ENCODE measurements around the gene DENND10.
A peak's percentile ranks its signal among the peaks of the same experiment; 100 is the strongest.

Gene DENND10

GRCh38 chr10:119153661-119154060, 49.7 kb downstream of the DENND10 start:
- Histone ChIP-seq H3K4me3 (ENCODE audit: low read depth, low read length) (no peak overlapping the region), H3K4me1 (no peaks in the 10 kb centered on the region), H3K36me3 (ENCODE audit: control insufficient read depth, insufficient read depth, low read length) (no peaks in the 10 kb centered on the region), H3K79me2 (no peaks in the 10 kb centered on the region), H2AFZ (no peak overlapping the region), H3K27me3 (ENCODE audit: control insufficient read depth, insufficient read depth, low read length) (no peaks in the 10 kb centered on the region), H3K9me3 (ENCODE audit: control insufficient read depth, low read length) (no peaks in the 10 kb centered on the region), H3K9ac (no peak overlapping the region), H3K4me2 (ENCODE audit: low read length) (no peak overlapping the region), H3K27ac (no peak overlapping the region)
- no peak for TF ChIP-seq CTCF (IDR thresholded peaks at IDR 0.05)

- Histone ChIP-seq H3K27ac (no peak overlapping the region), H2AFZ (no peak overlapping the region), H3K36me3 (ENCODE audit: control insufficient read depth, insufficient read depth, low read length) (no peaks in the 10 kb centered on the region), H3K79me2 (no peaks in the 10 kb centered on the region), H3K4me2 (ENCODE audit: low read length) (no peak overlapping the region), H3K9ac (no peak overlapping the region), H3K4me3 (ENCODE audit: low read depth, low read length) (no peak overlapping the region), H3K27me3 (ENCODE audit: control insufficient read depth, insufficient read depth, low read length) (no peaks in the 10 kb centered on the region), H3K9me3 (ENCODE audit: control insufficient read depth, low read length) (no peaks in the 10 kb centered on the region), H3K4me1 (peaks cover under 1% of the 10 kb centered on the region)
- TF ChIP-seq CTCF (IDR thresholded peaks at IDR 0.05) = no peak
Measured at GRCh38 chr10:119159332-119159731, 55.4 kb downstream of the DENND10 start.

GRCh38 chr10:119161680-119162451, 58.0 kb downstream of the DENND10 start:
- TF ChIP-seq CTCF (IDR thresholded peaks at IDR 0.05) = no peak
- Histone ChIP-seq H3K4me1 (peaks cover 5% of the 10 kb centered on the region), H3K27ac (no peak overlapping the region), H3K4me3 (ENCODE audit: low read depth, low read length) (no peak overlapping the region), H3K79me2 (no peaks in the 10 kb centered on the region), H3K4me2 (ENCODE audit: low read length) (peak overlapping the region; percentile 57), H3K9ac (no peak overlapping the region), H3K9me3 (ENCODE audit: control insufficient read depth, low read length) (no peaks in the 10 kb centered on the region), H2AFZ (no peak overlapping the region), H3K36me3 (ENCODE audit: control insufficient read depth, insufficient read depth, low read length) (no peaks in the 10 kb centered on the region), H3K27me3 (ENCODE audit: control insufficient read depth, insufficient read depth, low read length) (no peaks in the 10 kb centered on the region)

- no peak overlapping the region for H3K4me3 ChIP-seq (ENCODE audit: low read depth, low read length)
- H2AFZ ChIP-seq = no peak overlapping the region
- no peaks in the 10 kb centered on the region for H3K27me3 ChIP-seq (ENCODE audit: control insufficient read depth, insufficient read depth, low read length)
- H3K4me1 ChIP-seq = peaks cover 5% of the 10 kb centered on the region
- no peaks in the 10 kb centered on the region for H3K9me3 ChIP-seq (ENCODE audit: control insufficient read depth, low read length)
- H3K9ac ChIP-seq = no peak overlapping the region
- TF ChIP-seq CTCF (IDR thresholded peaks at IDR 0.05) = no peak
- no peaks in the 10 kb centered on the region for H3K36me3 ChIP-seq (ENCODE audit: control insufficient read depth, insufficient read depth, low read length)
- H3K4me2 ChIP-seq (ENCODE audit: low read length) = peak overlapping the region; percentile 4
- H3K79me2 ChIP-seq = no peaks in the 10 kb centered on the region
- no peak overlapping the region for H3K27ac ChIP-seq
Measured at GRCh38 chr10:119162452-119163092, 58.7 kb downstream of the DENND10 start.
